Stomach (tissue), 9 donors: ENCODE data around the gene TEX53. TPM values are rescaled to one million over a fixed set of nuclear protein-coding genes. Genes with fewer than 3 reads are reported as not detected.
A peak's percentile ranks its signal among the peaks of the same experiment; 100 is the strongest.

ENCODE experiments used
- DNase-seq, 2 donors: peaks; one replicate each; pipeline versions ENCODE4 v3.0.0 to v3.0.0-alpha.2; 2013 to 2019
- H3K27ac ChIP-seq, 5 donors: fragments of 200-600 bp in 4 of 5; sonication (generic) in 4 of 5; one replicate each; pipeline ENCODE4 v1.5.1; 2013 to 2019; ENCODE audit warnings: mild to moderate bottlenecking in 1 of 5, moderate library complexity in 1 of 5
- H3K27me3 ChIP-seq, 3 donors: fragments of 200-600 bp; sonication (generic); one replicate each; pipeline ENCODE4 v1.5.1; 2017 to 2019; ENCODE audit warnings: mixed run types in 1 of 3
- H3K36me3 ChIP-seq, 4 donors: fragments of 200-600 bp; sonication (generic); 1 replicate in 3 of 4; 2 replicates in 1 of 4; pipeline ENCODE4 v1.5.1; 2016 to 2019
- H3K4me1 ChIP-seq, 4 donors: fragments of 200-600 bp; sonication (generic); one replicate each; pipeline ENCODE4 v1.5.1; 2016 to 2019
- H3K4me3 ChIP-seq, 4 donors: fragments of 200-600 bp; sonication (generic) in 3 of 4; one replicate each; pipeline ENCODE4 v1.5.1; 2016 to 2019; ENCODE audit warnings: mild to moderate bottlenecking in 1 of 4
- H3K9me3 ChIP-seq, 4 donors: fragments of 200-600 bp; sonication (generic); one replicate each; pipeline ENCODE4 v1.5.1; 2016 to 2019
- CTCF ChIP-seq, 7 experiments: fragments of 450-650 bp in 4 of 7; fragments of 200-600 bp in 3 of 7; sonication (generic) in 3 of 7; IDR thresholded peaks; one replicate each; pipeline ENCODE4 v1.5.1; 2016 to 2019; ENCODE audit warnings: antibody characterized with exemption in 7 of 7, control low read depth in 2 of 7, mild to moderate bottlenecking in 1 of 7
- EP300 ChIP-seq: sonication (generic); formaldehyde crosslinking; IDR thresholded peaks from one replicate; pipeline ENCODE4 v1.6.1; 2017; ENCODE audit warnings: antibody characterized with exemption
- POLR2A ChIP-seq, 4 donors: fragments of 450-650 bp; IDR thresholded peaks; one replicate each; pipeline ENCODE4 v1.6.1; 2016; ENCODE audit warnings: antibody characterized with exemption in 4 of 4, control low read depth in 2 of 4, mild to moderate bottlenecking in 1 of 4, moderate library complexity in 1 of 4
- POLR2AphosphoS5 ChIP-seq, 3 donors: sonication (generic); formaldehyde crosslinking; IDR thresholded peaks; one replicate each; pipeline ENCODE4 v1.6.1; 2016; ENCODE audit warnings: antibody characterized with exemption in 3 of 3
- WGBS, 5 donors: extraction: QIAGEN DNeasy Blood & Tissue Kit in 3 of 5; methylation state at CpG; one replicate each; pipeline versions ENCODE4 v1.1.5 to v1.1.7; 2013 to 2018; 5-methylcytosine and 5-hydroxymethylcytosine counted together
- intact Hi-C: fragments of 100-400 bp; cut with DNase I; formaldehyde crosslinking; loops from one replicate; pipeline ENCODE4 v1.15.1; 2023; ENCODE audit warnings: low total_unique reads
- polyA plus RNA-seq, 3 donors: library from polyadenylated mRNA; stranded (reverse); fragments of 200-250 nt; gene quantifications; one replicate each; pipeline ENCODE4 v1.2.3, GENCODE V29; 2013
- total RNA-seq, 5 donors: library from RNA; depleted of rRNA; stranded (reverse); fragments of >200 nt; gene quantifications; one replicate each; pipeline versions ENCODE4 v1.1.0 to v1.2.3, GENCODE V29; 2014 to 2016
- donor health status: healthy with polysubstance abuse.
- donor health status: Bipolar disorder and iron deficiency.
- donor health status: healthy.

The TEX53 gene
- total and polyA plus RNA-seq, 8 donors = not detected

- TF ChIP-seq EP300 (no peak), POLR2AphosphoS5 (IDR thresholded peaks at IDR 0.05) (no peak), CTCF (IDR thresholded peaks at IDR 0.05) (no peak), POLR2A (IDR thresholded peaks at IDR 0.05) (no peak)
- Histone ChIP-seq H3K9me3 (no peaks in the 10 kb centered on the region), H3K27me3 (peaks cover 0 to 8% (median 0%) of the 10 kb centered on the region in 3 donors), H3K4me3 (no peak overlapping the region), H3K4me1 (peaks cover 0 to under 1% (median 0%) of the 10 kb centered on the region in 4 donors), H3K36me3 (no peaks in the 10 kb centered on the region), H3K27ac (no peak overlapping the region)
- intact Hi-C loops = no loop called here
- 55 to 90% (median 68%) methylated on average over 4 of the region's 4 CpGs for WGBS, 5 donors
- DNase-seq = no peak
Observed at GRCh38 chr9:114666851-114667250, 9.2 kb upstream of the TEX53 start.

GRCh38 chr9:114666401-114666800 lies 8.8 kb upstream of the TEX53 start:
- DNase-seq = no peak
- H3K4me1 ChIP-seq = no peaks in the 10 kb centered on the region
- H3K36me3 ChIP-seq = no peaks in the 10 kb centered on the region
- no peaks in the 10 kb centered on the region for H3K9me3 ChIP-seq
- no peak overlapping the region for H3K4me3 ChIP-seq
- H3K27me3 ChIP-seq = peaks cover 0 to 8% (median 0%) of the 10 kb centered on the region in 3 donors
- intact Hi-C loops = no loop called here
- TF ChIP-seq POLR2AphosphoS5 (IDR thresholded peaks at IDR 0.05) (no peak), CTCF (IDR thresholded peaks at IDR 0.05) (no peak), POLR2A (IDR thresholded peaks at IDR 0.05) (no peak), EP300 (no peak)
- 94 to 97% (median 96%) methylated on average over 5 of the region's 5 CpGs for WGBS, 5 donors
- H3K27ac ChIP-seq = no peak overlapping the region

DNA sequence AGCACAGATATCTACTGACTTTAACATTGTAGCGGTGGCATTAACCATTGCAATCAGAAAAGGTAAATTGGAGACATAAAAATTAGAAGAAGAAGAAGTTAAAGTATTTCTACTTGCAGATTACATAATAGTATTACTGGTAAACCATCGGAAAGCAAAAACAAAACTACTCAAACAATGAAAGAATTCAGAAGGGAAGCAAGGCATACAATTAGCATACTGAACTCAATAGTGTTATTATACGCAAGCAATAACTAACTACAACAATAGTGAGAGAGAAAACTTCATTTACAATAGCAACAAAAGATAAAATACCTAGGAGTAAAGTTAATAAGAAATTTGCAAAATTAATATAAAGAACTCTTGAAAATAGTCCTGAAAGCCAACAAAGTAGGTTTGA lies 6.6 kb upstream of the TEX53 start:
- Histone ChIP-seq H3K36me3 (no peaks in the 10 kb centered on the region), H3K4me3 (no peak overlapping the region), H3K9me3 (no peaks in the 10 kb centered on the region), H3K27ac (no peak overlapping the region), H3K27me3 (peaks cover 0 to 8% (median 0%) of the 10 kb centered on the region in 3 donors), H3K4me1 (no peaks in the 10 kb centered on the region)
- WGBS, 5 donors = 57 to 75% (median 65%) methylated on average over 3 of the region's 3 CpGs
- TF ChIP-seq POLR2AphosphoS5 (IDR thresholded peaks at IDR 0.05) = no peak
- no peak for TF ChIP-seq EP300
- no peak for TF ChIP-seq POLR2A (IDR thresholded peaks at IDR 0.05)
- TF ChIP-seq CTCF (IDR thresholded peaks at IDR 0.05) = no peak
- DNase-seq = no peak
- intact Hi-C loops = no loop called here

GRCh38 chr9:114662081-114662989 lies 4.7 kb upstream of the TEX53 start:
- H3K27me3 ChIP-seq = peaks cover 0 to 8% (median 0%) of the 10 kb centered on the region in 3 donors
- peak; percentile 46 to 63 for DNase-seq
- H3K36me3 ChIP-seq = peaks cover 0 to 4% (median 0%) of the 10 kb centered on the region in 4 donors
- no peaks in the 10 kb centered on the region for H3K4me1 ChIP-seq
- intact Hi-C loops = no loop called here
- H3K9me3 ChIP-seq = no peaks in the 10 kb centered on the region
- no peak for TF ChIP-seq POLR2AphosphoS5 (IDR thresholded peaks at IDR 0.05)
- TF ChIP-seq EP300 = no peak
- TF ChIP-seq CTCF (IDR thresholded peaks at IDR 0.05) = peak in 6 of 7 experiments; percentile 21 to 85 (median 68)
- no peak for TF ChIP-seq POLR2A (IDR thresholded peaks at IDR 0.05)
- no peak overlapping the region for H3K27ac ChIP-seq
- H3K4me3 ChIP-seq = no peak overlapping the region
- 33 to 46% (median 39%) methylated on average over 10 of the region's 10 CpGs for WGBS, 5 donors
